Activated CD8-positive, alpha-beta memory T cell treated with anti-CD3 and anti-CD28 coated beads for 48 hours (primary cell): ENCODE data around the gene EXOC3.
A peak's percentile ranks its signal among the peaks of the same experiment; 100 is the strongest.
"Not testable (repeated sequence)": the region's sequence is repeated elsewhere in the genome, so short reads cannot be mapped to it uniquely, and the experiment has no call there.

Experiments
- DNase-seq, 3 experiments: peaks; one replicate each; pipeline ENCODE4 v3.0.0-alpha.2; 2020; ENCODE audit warnings: low read depth in 2 of 3, low spot score in 2 of 3

Gene EXOC3

GRCh38 chr5:472076-472655, 29.2 kb downstream of the EXOC3 start:
- no peak for DNase-seq

- DNase-seq, result peak; percentile 70 to 87 (median 79)
Measured at GRCh38 chr5:472656-473550, 29.9 kb downstream of the EXOC3 start.

- no peak for DNase-seq
Measured at GRCh38 chr5:473551-474192, 30.7 kb downstream of the EXOC3 start.

GRCh38 chr5:474232-474839, 31.4 kb downstream of the EXOC3 start:
- DNase-seq, result not testable (repeated sequence)

- no peak for DNase-seq
Measured at GRCh38 chr5:474840-475661, 32.1 kb downstream of the EXOC3 start.

GRCh38 chr5:475704-476101, 32.7 kb downstream of the EXOC3 start:
- DNase-seq, result no peak

GRCh38 chr5:476102-476813, 33.3 kb downstream of the EXOC3 start:
- DNase-seq, result no peak

GRCh38 chr5:476814-477175, 33.8 kb downstream of the EXOC3 start:
- no peak for DNase-seq

GRCh38 chr5:477247-477646, 34.3 kb downstream of the EXOC3 start:
- DNase-seq, result no peak

- no peak for DNase-seq
Measured at GRCh38 chr5:477871-478270, 34.9 kb downstream of the EXOC3 start.

GRCh38 chr5:478369-478981, 35.5 kb downstream of the EXOC3 start:
- no peak for DNase-seq

GRCh38 chr5:478982-479535, 36.1 kb downstream of the EXOC3 start:
- no peak for DNase-seq

- no peak for DNase-seq
Measured at GRCh38 chr5:479566-480319, 36.8 kb downstream of the EXOC3 start.

GRCh38 chr5:481347-481746, 38.4 kb downstream of the EXOC3 start:
- no peak for DNase-seq

- DNase-seq, result no peak
Measured at GRCh38 chr5:482021-482420, 39.0 kb downstream of the EXOC3 start.

GRCh38 chr5:482506-482905, 39.5 kb downstream of the EXOC3 start:
- no peak for DNase-seq

- no peak for DNase-seq
Measured at GRCh38 chr5:483011-483410, 40.0 kb downstream of the EXOC3 start.

GRCh38 chr5:483434-484140, 40.6 kb downstream of the EXOC3 start:
- DNase-seq, result no peak
